Heart left ventricle (tissue), 13 donors: ENCODE measurements around the gene OR2T34.
"Not testable (repeated sequence)": the region's sequence is repeated elsewhere in the genome, so short reads cannot be mapped to it uniquely, and the experiment has no call there.

Experiments
- POLR2A ChIP-seq, 2 donors: fragments of 450-650 bp; IDR thresholded peaks; one replicate each; pipeline ENCODE4 v1.6.1; 2017; ENCODE audit warnings: antibody characterized with exemption in 2 of 2, mild to moderate bottlenecking in 2 of 2, moderate library complexity in 2 of 2
- TF ChIP-seq, protein P1 (sequence below), 12 donors: fragments of 200-600 bp; sonication (generic) in 4 of 12; IDR thresholded peaks; one replicate each; pipeline versions ENCODE4 v1.5.0 to v1.8.0; 2018 to 2022; ENCODE audit warnings: antibody characterized with exemption in 12 of 12, mild to moderate bottlenecking in 5 of 12
- donor health status: ischemic (EF 13 %, LVEDD 7.1; RV severe dilation, severe dysfunction).
- donor health status: DM: no; HTN: yes; CAD: no.
- donor health status: DM: no; HTN: no; CAD: no.
- donor health status: ischemic (EF 25% LVEDD 6.9; RV normal size, moderate dysfunction).
- donor health status: ischemic (EF 25% LVEDD 5.7; RV mildly dilated, moderate dysfunction).
- donor health status: ischemic (EF 35%, LVEDD 5.7; RV mildly dilated, moderate dysfunction).
- donor health status: nonischemic (EF 11% LVEDD 7.7; RV severe dilation, severe dysfunction).
- donor health status: DM: yes; HTN: yes; CAD: no.
- donor health status: PGD.
- donor health status: ischemic (EF 29% LVEDD 5.4; RV normal size, mild dysfunction).
- donor health status: nonischemic (EF 23%, LVEDD 6.1; RV moderate dilation, normal function).

DNA sequence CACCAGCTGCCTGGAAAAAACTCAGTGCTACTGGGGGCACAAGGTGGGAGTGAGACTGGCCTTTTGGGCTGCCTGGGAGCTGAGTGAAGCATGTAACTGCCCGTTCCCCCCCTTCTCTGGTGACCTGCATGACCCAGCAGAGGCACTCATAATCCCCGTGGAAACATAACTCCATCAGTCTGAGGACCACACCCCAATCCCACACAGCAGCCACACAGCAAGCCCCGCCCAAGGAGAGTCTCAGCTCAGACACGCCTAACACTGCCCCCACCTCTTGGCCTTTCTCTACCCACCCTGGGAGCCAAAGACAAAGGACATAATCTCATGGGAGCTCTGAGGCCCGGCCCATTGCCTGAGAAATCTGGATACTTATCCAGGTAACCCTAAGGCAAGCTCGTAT lies 23.5 kb downstream of the OR2T34 start:
- TF ChIP-seq POLR2A (IDR thresholded peaks at IDR 0.05), result not testable (repeated sequence)
- TF ChIP-seq, protein P1, sequence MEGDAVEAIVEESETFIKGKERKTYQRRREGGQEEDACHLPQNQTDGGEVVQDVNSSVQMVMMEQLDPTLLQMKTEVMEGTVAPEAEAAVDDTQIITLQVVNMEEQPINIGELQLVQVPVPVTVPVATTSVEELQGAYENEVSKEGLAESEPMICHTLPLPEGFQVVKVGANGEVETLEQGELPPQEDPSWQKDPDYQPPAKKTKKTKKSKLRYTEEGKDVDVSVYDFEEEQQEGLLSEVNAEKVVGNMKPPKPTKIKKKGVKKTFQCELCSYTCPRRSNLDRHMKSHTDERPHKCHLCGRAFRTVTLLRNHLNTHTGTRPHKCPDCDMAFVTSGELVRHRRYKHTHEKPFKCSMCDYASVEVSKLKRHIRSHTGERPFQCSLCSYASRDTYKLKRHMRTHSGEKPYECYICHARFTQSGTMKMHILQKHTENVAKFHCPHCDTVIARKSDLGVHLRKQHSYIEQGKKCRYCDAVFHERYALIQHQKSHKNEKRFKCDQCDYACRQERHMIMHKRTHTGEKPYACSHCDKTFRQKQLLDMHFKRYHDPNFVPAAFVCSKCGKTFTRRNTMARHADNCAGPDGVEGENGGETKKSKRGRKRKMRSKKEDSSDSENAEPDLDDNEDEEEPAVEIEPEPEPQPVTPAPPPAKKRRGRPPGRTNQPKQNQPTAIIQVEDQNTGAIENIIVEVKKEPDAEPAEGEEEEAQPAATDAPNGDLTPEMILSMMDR (IDR thresholded peaks at IDR 0.05), result not testable (repeated sequence)
